HG03280 (cell line): ENCODE data around the gene ERCC6L.

ENCODE experiments used
- ATAC-seq: cut with Tn5 transposase; IDR thresholded peaks from one replicate; pipeline ENCODE4 v1.9.1; 2021; ENCODE audit warnings: mild to moderate bottlenecking, moderate library complexity; ENCODE audit not compliant: unreplicated experiment

Gene ERCC6L

GRCh38 chrX:72238721-72239475 lies at the start of gene ERCC6L:
Gene ERCC6L, minus strand, starts transcription at chrX:72239027. Its CDS starts 116 bp downstream, at chrX:72238911.
- ATAC-seq: peak; percentile 97

- no peak for ATAC-seq
These were observed 43.5 kb upstream of the ERCC6L start for GRCh38 chrX:72282302-72282701.

- ATAC-seq: no peak
These were observed 41.6 kb upstream of the ERCC6L start for GRCh38 chrX:72280321-72280845.

- no peak for ATAC-seq
These were observed 37.7 kb upstream of the ERCC6L start for GRCh38 chrX:72276478-72276953.

- no peak for ATAC-seq
These were observed 35.7 kb upstream of the ERCC6L start for GRCh38 chrX:72274526-72274925.

GRCh38 chrX:72273718-72274117 lies 34.9 kb upstream of the ERCC6L start:
- no peak for ATAC-seq

GRCh38 chrX:72272868-72273267 lies 34.0 kb upstream of the ERCC6L start:
- no peak for ATAC-seq

- no peak for ATAC-seq
These were observed 33.0 kb upstream of the ERCC6L start for GRCh38 chrX:72271812-72272211.

GRCh38 chrX:72271091-72271788 lies 32.4 kb upstream of the ERCC6L start:
- ATAC-seq: no peak

GRCh38 chrX:72270316-72270866 lies 31.6 kb upstream of the ERCC6L start:
- ATAC-seq: no peak

GRCh38 chrX:72269671-72270251 lies 30.9 kb upstream of the ERCC6L start:
- ATAC-seq: no peak

- no peak for ATAC-seq
These were observed 30.0 kb upstream of the ERCC6L start for GRCh38 chrX:72268597-72269365.

- ATAC-seq: no peak
These were observed 26.4 kb upstream of the ERCC6L start for GRCh38 chrX:72265263-72265662.

GRCh38 chrX:72262077-72262476 lies 23.2 kb upstream of the ERCC6L start:
- ATAC-seq: no peak

GRCh38 chrX:72260448-72260847 lies 21.6 kb upstream of the ERCC6L start:
- no peak for ATAC-seq

GRCh38 chrX:72258174-72258573 lies 19.3 kb upstream of the ERCC6L start:
- no peak for ATAC-seq

GRCh38 chrX:72255864-72256263 lies 17.0 kb upstream of the ERCC6L start:
- no peak for ATAC-seq

GRCh38 chrX:72255445-72255844 lies 16.6 kb upstream of the ERCC6L start:
- ATAC-seq: no peak

GRCh38 chrX:72254816-72255215 lies 16.0 kb upstream of the ERCC6L start:
- no peak for ATAC-seq

GRCh38 chrX:72253686-72254085 lies 14.9 kb upstream of the ERCC6L start:
- no peak for ATAC-seq
